Gastroesophageal sphincter (tissue), 3 donors: Measurements from ENCODE around the gene ZFYVE28.

ENCODE experiments used
- POLR2AphosphoS5 ChIP-seq: sonication (generic); formaldehyde crosslinking; IDR thresholded peaks from one replicate; pipeline ENCODE4 v1.6.1; 2017; ENCODE audit warnings: antibody characterized with exemption
- TF ChIP-seq, protein P1 (sequence below), 4 experiments: fragments of 200-600 bp in 2 of 4; fragments of 450-650 bp in 2 of 4; sonication (generic) in 1 of 4; IDR thresholded peaks; one replicate each; pipeline ENCODE4 v1.5.1; 2017 to 2019; ENCODE audit warnings: antibody characterized with exemption in 4 of 4, mild to moderate bottlenecking in 2 of 4, moderate library complexity in 2 of 4

- TF ChIP-seq, protein P1, sequence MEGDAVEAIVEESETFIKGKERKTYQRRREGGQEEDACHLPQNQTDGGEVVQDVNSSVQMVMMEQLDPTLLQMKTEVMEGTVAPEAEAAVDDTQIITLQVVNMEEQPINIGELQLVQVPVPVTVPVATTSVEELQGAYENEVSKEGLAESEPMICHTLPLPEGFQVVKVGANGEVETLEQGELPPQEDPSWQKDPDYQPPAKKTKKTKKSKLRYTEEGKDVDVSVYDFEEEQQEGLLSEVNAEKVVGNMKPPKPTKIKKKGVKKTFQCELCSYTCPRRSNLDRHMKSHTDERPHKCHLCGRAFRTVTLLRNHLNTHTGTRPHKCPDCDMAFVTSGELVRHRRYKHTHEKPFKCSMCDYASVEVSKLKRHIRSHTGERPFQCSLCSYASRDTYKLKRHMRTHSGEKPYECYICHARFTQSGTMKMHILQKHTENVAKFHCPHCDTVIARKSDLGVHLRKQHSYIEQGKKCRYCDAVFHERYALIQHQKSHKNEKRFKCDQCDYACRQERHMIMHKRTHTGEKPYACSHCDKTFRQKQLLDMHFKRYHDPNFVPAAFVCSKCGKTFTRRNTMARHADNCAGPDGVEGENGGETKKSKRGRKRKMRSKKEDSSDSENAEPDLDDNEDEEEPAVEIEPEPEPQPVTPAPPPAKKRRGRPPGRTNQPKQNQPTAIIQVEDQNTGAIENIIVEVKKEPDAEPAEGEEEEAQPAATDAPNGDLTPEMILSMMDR (IDR thresholded peaks at IDR 0.05): no peak
- TF ChIP-seq POLR2AphosphoS5: no peak
Observed at GRCh38 chr4:2360396-2360730, 58.1 kb downstream of the ZFYVE28 start.
